CD4-positive, alpha-beta T cell treated with Interleukin-17A for 1 hour (primary cell): Measurements from ENCODE around the gene CC2D2B.
"Not testable (repeated sequence)": the region's sequence is repeated elsewhere in the genome, so short reads cannot be mapped to it uniquely, and the experiment has no call there.

Experiments
- DNase-seq: peaks from one replicate; pipeline ENCODE4 v3.0.0-alpha.2; 2020

Gene CC2D2B

GRCh38 chr10:95909561-95909960, 1.8 kb downstream of the CC2D2B start:
- no peak for DNase-seq

DNA sequence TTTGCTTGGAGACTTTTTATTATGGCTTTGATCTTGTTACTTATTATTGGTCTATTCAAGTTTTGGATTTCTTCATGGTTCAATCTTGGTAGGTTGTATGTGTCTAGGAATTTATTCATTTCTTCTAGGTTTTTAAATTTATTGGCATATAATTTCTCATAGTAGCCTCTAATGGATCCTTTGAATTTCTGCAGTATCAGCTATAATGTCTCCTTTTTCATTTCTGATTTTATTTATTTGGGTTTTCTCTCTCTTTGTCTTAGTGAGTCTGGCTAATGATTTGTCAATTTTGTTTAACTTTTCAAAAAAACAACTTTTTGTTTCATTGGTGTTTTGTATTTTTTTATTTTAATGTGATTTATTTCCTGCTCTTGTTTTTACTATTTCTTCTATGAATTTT, 8.3 kb downstream of the CC2D2B start:
- DNase-seq, result not testable (repeated sequence)

DNA sequence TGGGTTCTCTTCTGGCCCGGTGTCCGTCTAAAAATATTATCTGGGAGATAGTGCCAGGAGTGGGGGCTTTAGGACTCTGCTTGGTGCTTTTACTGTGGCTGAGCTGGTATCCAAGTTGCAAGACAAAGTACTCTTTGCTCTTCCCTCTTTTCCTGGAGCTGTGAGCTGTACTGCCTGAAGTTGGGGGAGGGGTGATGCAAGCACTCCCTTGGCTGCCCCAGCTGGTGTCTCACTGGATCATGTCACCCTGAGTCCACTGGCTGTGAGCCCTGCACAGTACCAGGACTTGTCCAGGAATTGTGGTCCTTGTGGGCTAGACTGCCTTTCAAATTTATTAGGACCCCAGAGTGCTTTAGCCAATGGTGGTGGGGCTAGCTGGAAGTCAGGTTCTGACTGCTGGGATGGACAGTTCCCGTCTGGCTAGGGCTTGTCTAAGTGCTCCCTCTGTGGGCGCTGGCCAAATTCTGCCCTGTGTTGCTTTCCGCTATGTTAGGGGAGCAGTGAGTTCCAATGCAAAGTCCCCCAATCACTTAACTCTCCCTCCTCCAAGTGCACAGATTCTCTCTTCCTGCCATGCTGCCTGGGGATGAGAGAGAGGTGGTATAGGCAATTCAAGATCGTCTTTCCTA, 13.1 kb downstream of the CC2D2B start:
- no peak for DNase-seq

- no peak for DNase-seq
Measured at GRCh38 chr10:95925033-95925432, 17.3 kb downstream of the CC2D2B start.

DNA sequence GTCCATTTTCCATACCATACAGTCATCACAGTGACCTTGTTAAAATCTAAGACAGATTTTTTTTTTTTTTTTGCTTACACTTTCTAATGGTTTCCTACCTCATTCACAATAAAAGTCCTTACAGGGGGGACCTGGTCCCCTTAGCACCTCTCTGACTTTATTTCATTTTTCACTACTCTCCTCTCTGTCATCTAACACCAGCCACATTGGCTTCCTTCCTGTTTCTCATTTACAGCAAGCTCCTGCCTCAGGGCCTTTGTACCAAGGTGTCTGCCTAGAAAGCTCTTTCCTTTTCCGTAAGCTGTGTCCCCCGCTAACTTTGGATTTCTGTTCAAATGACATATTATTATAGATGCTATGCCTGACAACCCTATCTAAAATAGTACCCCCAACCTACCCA, 27.7 kb downstream of the CC2D2B start:
- DNase-seq, result no peak

DNA sequence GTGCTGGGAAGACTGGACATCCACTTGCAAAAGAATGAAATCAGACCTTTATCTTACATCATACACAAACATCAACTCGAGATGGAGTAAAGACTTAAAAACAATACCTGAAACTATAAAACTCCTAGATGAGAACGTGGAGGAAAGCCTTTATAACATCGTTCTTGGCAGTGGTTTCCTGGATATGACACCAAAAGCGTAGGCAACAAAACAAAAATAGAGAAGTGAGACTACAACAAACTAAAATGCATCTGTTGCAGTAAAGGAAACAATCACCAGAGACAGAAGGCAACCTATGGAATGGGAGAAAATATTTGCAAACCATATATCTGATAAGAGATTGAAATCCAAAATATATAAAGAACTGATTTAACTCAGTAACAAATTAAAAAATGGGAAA, 33.3 kb downstream of the CC2D2B start:
- DNase-seq, result no peak

GRCh38 chr10:95963202-95963990, 55.6 kb downstream of the CC2D2B start:
- peak; percentile 3 for DNase-seq

DNA sequence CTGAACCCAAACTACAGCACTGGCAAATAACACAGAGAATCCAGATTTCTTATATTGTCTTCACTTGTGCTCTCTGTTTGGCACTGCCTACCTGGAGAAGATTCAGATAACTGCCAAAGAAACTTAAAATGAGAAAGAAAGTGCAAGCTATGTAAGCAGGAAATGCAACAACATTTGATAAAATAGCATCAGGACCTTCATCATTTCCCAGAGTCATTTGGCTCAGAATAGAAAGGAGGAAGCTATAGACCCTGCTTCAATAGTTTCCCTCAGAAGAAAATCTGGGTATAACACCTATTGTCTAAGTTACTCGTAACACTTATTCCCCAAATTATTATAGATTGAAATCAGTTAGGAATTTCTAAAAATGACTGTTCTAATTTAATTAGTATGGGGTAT, 56.2 kb downstream of the CC2D2B start:
- DNase-seq, result no peak

GRCh38 chr10:95964756-95965155, 57.0 kb downstream of the CC2D2B start:
- DNase-seq, result no peak

DNA sequence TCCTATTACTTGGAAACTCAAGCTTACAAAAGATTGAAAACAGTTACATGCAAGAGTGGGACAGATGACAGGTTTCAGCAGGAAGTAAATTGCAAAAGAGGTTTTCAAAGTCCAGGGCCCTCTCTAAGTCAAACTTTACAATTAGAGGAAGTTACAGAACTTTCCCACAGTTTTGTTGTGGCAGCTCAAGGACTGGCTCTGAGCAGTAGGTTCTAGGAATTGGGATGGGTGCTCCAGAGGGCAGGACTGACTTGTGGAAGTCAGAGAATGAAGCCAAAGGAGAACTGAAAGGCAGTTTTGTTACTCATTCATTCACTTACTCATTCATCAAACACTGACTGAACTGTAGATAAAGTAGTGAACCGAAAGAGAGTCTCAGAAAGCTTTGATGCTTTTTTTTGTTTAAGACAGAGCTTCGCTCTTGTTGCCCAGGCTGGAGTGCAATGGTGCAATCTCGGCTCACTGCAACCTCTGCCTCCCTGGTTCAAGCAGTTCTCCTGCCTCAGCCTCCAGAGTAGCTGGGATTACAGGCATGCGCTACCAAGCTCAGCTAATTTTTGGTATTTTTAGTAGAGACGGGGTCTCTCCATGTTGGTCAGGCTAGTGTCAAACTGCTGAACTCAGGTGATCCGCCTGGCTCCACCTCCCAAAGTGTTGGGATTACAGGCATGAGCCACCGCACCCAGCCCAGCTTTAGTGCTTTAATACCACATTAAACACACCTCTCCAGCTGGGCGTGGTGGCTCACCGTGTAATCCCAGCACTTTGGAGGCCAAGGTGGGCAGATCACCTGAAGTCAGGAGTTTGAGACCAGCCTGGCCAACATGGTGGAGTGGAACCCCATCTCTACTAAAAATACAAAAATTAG, 68.8 kb downstream of the CC2D2B start:
- no peak for DNase-seq

GRCh38 chr10:95982200-95982599, 74.4 kb downstream of the CC2D2B start:
- no peak for DNase-seq

- DNase-seq, result no peak
Measured at GRCh38 chr10:95987685-95988426, 80.1 kb downstream of the CC2D2B start.

GRCh38 chr10:95988702-95989101, 80.9 kb downstream of the CC2D2B start:
- no peak for DNase-seq

DNA sequence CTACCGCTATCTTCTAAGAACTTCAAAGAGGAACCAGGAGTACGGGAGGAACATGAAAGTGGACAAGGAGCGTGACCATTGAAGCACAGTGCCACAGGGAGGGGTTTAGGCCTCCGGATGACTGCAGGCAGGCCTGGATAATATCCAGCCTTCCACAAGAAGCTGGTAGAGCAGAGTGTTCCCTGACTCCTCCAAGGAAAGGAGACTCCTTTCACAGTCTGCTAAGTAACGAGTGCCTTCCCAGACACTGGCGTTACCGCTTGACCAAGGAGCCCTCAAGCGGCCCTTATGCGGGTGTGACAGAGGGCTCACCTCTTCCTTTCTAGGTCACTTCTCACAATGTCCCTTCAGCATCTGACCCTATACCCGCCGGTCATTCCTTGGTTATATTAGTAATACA, 86.6 kb downstream of the CC2D2B start:
- DNase-seq, result not testable (repeated sequence)

DNA sequence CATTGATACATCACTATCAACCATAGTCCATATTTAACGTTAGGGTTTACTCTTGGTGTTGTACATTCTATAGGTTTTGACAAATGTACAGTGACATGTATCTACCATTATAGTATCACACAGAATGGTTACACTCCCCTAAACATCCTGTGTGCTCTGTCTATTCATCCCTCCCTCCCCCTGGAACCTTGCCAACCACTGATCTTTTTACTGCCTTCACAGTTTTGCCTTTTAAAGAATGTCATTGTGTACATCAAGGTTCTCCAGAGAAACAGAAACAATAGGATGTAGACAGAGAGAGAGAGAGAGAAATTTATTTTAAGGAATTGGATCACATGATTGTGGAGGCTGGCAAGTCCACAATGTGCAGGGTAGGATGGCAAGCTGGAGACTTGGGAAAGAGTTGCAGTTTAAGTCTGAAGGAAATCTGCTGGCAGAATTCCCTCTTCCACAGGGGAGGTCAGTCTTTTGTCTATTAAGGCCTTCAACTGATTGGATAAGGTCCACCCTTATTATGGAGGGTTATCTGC, 90.5 kb downstream of the CC2D2B start:
- no peak for DNase-seq

- DNase-seq, result no peak
Measured at GRCh38 chr10:96013956-96014355, 106.2 kb downstream of the CC2D2B start.

DNA sequence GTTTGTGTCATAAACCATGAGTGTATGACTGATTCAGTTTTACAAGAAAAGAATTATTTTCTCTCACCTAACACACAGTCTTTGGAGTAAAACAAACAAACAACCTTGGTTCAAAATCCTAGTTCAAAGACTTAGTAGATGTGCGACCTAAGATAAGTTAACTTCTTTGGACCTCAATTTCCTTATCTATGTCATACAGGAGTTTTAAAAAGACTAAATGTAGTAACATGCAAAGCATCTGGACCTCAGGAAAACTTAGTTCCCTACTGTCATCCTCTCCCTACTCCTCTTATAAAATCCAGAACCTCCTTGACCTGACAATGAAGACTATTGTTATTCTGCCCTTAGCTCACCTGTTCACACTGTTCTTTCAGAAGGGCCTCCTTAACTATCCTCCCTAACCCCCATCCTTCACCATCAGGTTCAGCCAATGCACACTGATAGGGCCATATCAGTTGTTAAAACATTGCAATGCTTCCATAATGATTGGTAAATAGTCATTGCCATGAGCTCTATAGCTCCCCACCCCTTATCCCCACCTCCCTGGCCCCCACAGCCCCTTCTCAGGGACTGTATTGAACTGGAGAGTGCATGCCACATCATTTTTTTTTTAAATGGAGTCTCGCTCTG, 106.8 kb downstream of the CC2D2B start:
- DNase-seq, result no peak

- peak; percentile 62 for DNase-seq
Measured at GRCh38 chr10:96017191-96017687, 109.5 kb downstream of the CC2D2B start.

DNA sequence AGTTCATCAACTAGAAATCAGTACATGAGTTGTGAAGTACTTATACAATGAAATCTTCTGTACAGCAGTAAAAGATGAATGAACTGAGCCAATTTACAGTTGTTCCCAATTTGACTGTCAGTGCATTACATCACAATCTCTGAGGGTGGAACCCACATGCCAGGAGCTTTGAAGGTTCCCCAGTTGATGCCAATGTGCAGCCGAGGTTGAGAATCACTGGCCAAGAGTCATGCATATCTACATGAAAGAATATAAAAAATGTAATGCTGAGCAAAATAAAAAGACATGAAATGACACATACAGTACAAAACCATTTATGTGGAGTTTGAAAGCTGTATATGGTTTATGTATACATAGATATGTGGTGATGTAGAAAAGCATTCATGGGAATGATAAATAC, 113.6 kb downstream of the CC2D2B start:
- no peak for DNase-seq

- DNase-seq, result no peak
Measured at GRCh38 chr10:96022739-96023138, 115.0 kb downstream of the CC2D2B start.

GRCh38 chr10:96023168-96023567, 115.4 kb downstream of the CC2D2B start:
- no peak for DNase-seq

DNA sequence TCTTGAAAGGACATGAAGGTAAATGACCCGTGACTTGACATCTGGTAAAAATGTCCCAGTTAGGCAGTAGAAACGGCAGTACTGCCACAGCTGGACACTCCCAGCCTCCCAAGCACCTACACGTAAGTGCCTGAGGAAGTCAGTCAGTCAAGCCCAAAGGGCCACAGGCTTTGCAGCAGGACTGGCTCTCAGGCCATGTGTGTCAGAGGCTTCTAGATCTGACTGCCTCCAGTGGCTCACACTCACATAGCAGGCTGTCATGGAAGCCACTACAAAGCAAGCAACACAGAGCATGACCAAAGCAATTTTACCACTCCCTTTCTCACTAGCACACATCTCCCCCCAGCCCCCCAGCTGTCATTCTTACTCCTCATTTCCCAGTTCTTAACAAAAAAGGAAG, 117.8 kb downstream of the CC2D2B start:
- no peak for DNase-seq
